ENCODE results near the gene ENPP7.

ENPP7 gene

DNA sequence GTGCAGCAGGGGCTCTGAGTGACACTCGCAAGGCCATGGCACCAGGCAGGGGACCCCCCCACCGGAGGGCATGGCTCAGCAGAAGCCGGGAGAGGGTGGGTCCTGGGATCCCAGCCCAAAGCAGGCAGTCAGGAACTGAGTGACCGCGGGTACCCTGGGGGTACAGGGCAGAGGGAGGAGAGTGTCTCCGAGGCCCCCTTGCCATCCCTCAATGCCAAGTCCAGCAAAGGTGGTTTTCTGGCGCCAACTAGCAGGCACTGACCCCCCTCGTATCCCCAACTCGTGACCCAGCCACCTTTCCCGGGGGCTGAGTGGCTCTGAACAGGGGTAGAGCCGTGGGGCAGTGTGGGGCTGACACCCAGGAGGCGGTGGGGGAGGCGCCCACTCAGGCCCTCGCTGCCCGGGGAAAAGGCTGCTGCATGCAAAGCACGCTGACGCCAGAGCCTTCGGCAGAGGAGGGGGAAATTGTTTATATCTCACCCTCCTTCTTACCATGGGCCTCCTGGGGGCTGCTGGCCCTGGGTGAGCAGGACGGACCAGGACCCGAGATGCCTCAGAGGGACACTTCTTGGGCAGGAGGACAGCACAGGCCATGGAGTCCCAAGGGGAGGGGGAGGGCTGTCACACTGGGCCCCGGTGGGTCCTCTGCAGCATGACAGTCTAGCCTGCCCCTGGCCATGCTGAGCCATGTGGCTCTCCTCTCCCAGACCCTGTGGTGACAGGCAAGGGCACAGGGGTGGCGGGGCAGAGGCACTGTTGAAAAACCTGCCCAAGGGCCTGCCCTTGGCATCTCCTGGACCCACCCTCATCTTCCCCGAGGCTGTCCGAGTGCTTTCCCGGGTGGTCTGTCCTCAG, 14.6 kb upstream of the ENPP7 start:
- TF ChIP-seq CTCF (IDR thresholded peaks at IDR 0.05; ENCODE audit: insufficient read depth, low read length, poor library complexity, severe bottlenecking) (no peak), EZH2phosphoT487 (conservative IDR thresholded peaks at IDR 0.05; ENCODE audit: low read length) (no peak)
- Histone ChIP-seq H4K20me1 (ENCODE audit: low read depth, low read length) (no peaks in the 10 kb centered on the region), H3K9ac (ENCODE audit: low read length) (no peak overlapping the region), H2AFZ (ENCODE audit: low read depth, low read length, severe bottlenecking) (no peak overlapping the region), H3K27ac (ENCODE audit: low read depth, low read length) (no peak overlapping the region), H3K4me2 (ENCODE audit: low read depth, low read length, poor library complexity, severe bottlenecking) (no peak overlapping the region), H3K9me2 (replicated peaks; ENCODE audit: insufficient read depth, low read length) (no peaks in the 10 kb centered on the region), H3K4me3 (ENCODE audit: insufficient read depth, low read length, poor library complexity, severe bottlenecking) (no peak overlapping the region), H3K9me3 (ENCODE audit: insufficient read depth, low read length) (no peaks in the 10 kb centered on the region), H3K27me3 (ENCODE audit: low read length) (no peaks in the 10 kb centered on the region), H3F3A (ENCODE audit: insufficient read depth) (no peaks in the 10 kb centered on the region), H3K36me3 (ENCODE audit: low read length) (no peaks in the 10 kb centered on the region), H3K79me2 (ENCODE audit: insufficient read depth, low read length) (no peaks in the 10 kb centered on the region)

DNA sequence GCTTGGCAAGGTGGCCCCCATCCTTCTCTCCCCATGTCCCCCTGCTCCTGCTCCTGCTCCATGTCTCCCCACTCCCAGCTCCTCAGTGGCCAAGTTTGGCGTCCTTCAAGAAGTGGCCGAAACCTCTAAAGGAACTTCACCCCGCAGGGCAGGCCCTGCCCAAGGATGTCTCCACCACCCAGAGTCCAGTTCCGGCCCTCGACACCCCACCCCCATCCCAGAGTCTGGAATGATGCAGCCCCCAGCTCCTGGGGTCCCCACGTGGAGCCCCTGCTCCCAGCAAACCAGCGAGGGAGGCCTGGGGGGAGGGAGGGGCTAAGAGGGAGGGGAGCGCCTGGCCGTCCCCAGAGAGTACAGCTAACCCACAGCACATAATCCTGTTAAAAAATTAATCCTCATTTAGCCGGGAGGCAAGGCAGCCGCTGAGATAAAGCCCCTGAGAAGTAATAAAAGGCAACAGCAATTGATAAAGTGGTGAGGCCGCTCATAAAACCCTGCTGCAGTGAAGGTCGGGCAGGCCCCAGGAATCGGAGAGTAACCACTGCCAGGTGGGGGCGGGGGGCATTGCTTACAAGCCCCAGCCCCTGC, 9.9 kb upstream of the ENPP7 start:
- Histone ChIP-seq H3K27ac (ENCODE audit: low read depth, low read length) (no peak overlapping the region), H2AFZ (ENCODE audit: low read depth, low read length, severe bottlenecking) (no peak overlapping the region), H3F3A (ENCODE audit: insufficient read depth) (no peaks in the 10 kb centered on the region), H3K9me2 (replicated peaks; ENCODE audit: insufficient read depth, low read length) (no peaks in the 10 kb centered on the region), H3K9ac (ENCODE audit: low read length) (no peak overlapping the region), H3K36me3 (ENCODE audit: low read length) (no peaks in the 10 kb centered on the region), H3K4me2 (ENCODE audit: low read depth, low read length, poor library complexity, severe bottlenecking) (no peak overlapping the region), H3K4me3 (ENCODE audit: insufficient read depth, low read length, poor library complexity, severe bottlenecking) (no peak overlapping the region), H3K9me3 (ENCODE audit: insufficient read depth, low read length) (no peaks in the 10 kb centered on the region), H3K27me3 (ENCODE audit: low read length) (no peaks in the 10 kb centered on the region), H4K20me1 (ENCODE audit: low read depth, low read length) (no peaks in the 10 kb centered on the region), H3K79me2 (ENCODE audit: insufficient read depth, low read length) (no peaks in the 10 kb centered on the region)
- TF ChIP-seq EZH2phosphoT487 (conservative IDR thresholded peaks at IDR 0.05; ENCODE audit: low read length) (no peak), CTCF (IDR thresholded peaks at IDR 0.05; ENCODE audit: insufficient read depth, low read length, poor library complexity, severe bottlenecking) (no peak)

GRCh38 chr17:79721993-79722671, 8.6 kb upstream of the ENPP7 start:
- TF ChIP-seq CTCF (IDR thresholded peaks at IDR 0.05; ENCODE audit: insufficient read depth, low read length, poor library complexity, severe bottlenecking) (no peak), EZH2phosphoT487 (conservative IDR thresholded peaks at IDR 0.05; ENCODE audit: low read length) (no peak)
- Histone ChIP-seq H4K20me1 (ENCODE audit: low read depth, low read length) (no peaks in the 10 kb centered on the region), H3K79me2 (ENCODE audit: insufficient read depth, low read length) (no peaks in the 10 kb centered on the region), H3K9me3 (ENCODE audit: insufficient read depth, low read length) (no peaks in the 10 kb centered on the region), H3F3A (ENCODE audit: insufficient read depth) (no peaks in the 10 kb centered on the region), H3K27ac (ENCODE audit: low read depth, low read length) (no peak overlapping the region), H2AFZ (ENCODE audit: low read depth, low read length, severe bottlenecking) (no peak overlapping the region), H3K9me2 (replicated peaks; ENCODE audit: insufficient read depth, low read length) (no peaks in the 10 kb centered on the region), H3K4me2 (ENCODE audit: low read depth, low read length, poor library complexity, severe bottlenecking) (no peak overlapping the region), H3K9ac (ENCODE audit: low read length) (no peak overlapping the region), H3K4me3 (ENCODE audit: insufficient read depth, low read length, poor library complexity, severe bottlenecking) (no peak overlapping the region), H3K36me3 (ENCODE audit: low read length) (no peaks in the 10 kb centered on the region), H3K27me3 (ENCODE audit: low read length) (no peaks in the 10 kb centered on the region)
